HepG2 (cell line): Measurements from ENCODE around the gene R3HCC1L.

Experiments
- MXI1 ChIP-seq: IDR thresholded peaks from 3 replicates; pipeline ENCODE4 v1.6.1; 2012; ENCODE audit warnings: low read depth, low read length, inconsistent platforms, borderline replicate concordance
- NCOA5 ChIP-seq: sonication (generic); formaldehyde crosslinking; IDR thresholded peaks from 2 replicates; pipeline ENCODE4 v1.4.0; 2020; ENCODE audit warnings: missing genetic modification reagents
- TGIF2 ChIP-seq: IDR thresholded peaks from 2 replicates; pipeline ENCODE4 v1.6.1; 2016; ENCODE audit warnings: control low read depth, missing compliant biosample characterization
- ZNF549 ChIP-seq: sonication (generic); formaldehyde crosslinking; IDR thresholded peaks from 2 replicates; pipeline ENCODE4 v1.5.0; 2020; ENCODE audit warnings: missing genetic modification reagents

GRCh38 chr10:98213740-98214139 is 79.3 kb downstream of the R3HCC1L start:
- TF ChIP-seq MXI1 (no peak), ZNF549 (CRISPR knock-in tag) (no peak), TGIF2 (CRISPR knock-in tag) (no peak), NCOA5 (no peak)
